ENCODE measurements around the gene KLRC2.
"Not testable (repeated sequence)": the region's sequence is repeated elsewhere in the genome, so short reads cannot be mapped to it uniquely, and the experiment has no call there.

Gene KLRC2

DNA sequence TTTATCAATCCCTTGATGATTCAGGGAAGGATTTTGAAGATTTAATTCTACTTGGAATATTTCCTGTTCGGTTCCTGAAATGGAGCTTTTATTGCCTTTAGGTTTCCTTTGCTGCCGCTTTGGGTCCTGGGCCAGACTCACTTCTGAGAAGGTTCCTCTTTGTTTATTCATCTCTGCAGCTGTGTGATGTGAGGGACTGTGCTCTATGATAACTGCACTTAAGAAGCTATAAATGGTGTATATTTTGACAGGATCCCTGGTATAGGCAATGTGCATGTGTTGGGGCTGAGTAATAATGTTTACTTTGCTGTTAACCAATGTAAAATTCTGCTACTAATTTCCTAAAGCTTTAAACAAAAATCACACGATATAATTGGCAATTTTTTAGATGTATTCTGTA is at the start of gene KLRC2:
Gene KLRC2 (minus strand): TSS at position 195 of the 400 bp plus-strand sequence. CDS start 24 bp downstream, at position 171.
- DNase-seq: not testable (repeated sequence)

DNA sequence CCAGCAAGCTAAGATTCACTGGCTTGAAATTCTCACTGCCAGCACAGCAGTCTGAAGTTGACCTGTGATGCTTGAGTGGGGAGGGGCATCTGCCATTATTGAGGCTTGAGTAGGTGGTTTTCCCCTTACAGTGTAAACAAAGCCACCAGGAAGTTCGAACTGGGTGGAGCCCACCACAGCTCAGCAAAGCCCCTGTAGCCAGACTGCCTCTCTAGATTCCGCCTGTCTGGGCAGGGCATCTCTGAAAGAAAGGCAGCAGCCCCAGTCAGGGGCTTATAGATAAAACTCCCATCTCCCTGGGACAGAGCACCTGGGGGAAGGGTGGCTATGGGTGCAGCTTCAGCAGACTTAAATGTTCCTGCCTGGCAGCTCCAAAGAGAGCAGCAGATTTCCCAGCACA is 46.1 kb upstream of the KLRC2 start:
- DNase-seq: not testable (repeated sequence)

DNA sequence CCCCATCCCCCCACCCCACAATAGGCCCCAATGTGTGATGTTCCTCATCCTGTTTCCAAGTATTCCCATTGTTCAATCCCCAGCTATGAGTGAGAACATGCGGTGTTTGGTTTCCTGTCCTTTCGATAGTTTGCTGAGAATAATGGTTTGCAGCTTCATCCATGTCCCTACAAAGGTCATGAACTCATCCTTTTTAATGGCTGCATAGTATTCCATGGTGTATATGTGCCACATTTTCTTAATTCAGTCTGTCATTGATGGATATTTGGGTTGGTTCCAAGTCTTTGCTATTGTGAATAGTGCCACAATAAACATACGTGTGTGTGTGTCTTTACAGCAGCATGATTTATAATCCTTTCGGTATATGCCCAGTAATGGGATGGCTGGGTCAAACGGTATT is 37.0 kb upstream of the KLRC2 start:
- not testable (repeated sequence) for DNase-seq

DNA sequence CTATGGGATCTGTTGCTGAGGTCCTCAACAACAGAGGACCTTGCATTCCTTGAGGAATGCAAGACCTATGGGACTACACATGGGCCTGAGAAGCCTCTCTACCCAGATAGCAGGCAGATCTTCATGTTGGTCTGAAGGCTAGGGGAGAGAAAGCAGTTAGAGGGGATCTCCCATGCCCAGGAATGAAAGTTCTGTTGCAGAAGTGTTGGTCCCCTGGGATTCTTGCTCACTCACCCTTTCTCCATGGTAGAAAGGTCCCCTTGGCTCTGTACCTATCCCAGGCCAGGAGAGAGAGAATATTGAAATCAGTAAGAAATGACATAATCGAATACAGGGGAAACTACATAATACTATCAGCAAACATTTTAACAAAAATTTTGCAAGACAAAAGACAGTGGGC is 33.9 kb upstream of the KLRC2 start:
- no peak for DNase-seq

DNA sequence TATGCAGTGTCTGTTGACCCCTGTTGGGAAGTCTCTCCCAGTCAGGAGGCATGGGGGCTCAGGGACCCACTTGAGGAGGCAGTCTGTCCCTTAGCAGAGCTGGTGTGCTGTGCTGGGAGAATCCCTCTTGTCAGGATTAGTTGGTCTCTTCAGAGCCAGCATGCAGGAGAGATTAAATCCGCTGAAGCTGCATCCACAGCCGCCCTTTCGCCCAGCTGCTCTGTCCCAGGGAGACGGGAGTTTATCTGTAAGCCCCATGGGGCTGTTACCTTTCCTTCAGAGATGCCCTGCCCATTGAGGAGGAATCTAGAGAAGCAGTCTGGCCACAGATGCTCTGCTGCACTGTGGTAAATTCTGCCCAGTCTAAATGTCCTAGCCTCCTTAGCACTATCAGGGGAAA is 30.5 kb upstream of the KLRC2 start:
- DNase-seq: no peak

DNA sequence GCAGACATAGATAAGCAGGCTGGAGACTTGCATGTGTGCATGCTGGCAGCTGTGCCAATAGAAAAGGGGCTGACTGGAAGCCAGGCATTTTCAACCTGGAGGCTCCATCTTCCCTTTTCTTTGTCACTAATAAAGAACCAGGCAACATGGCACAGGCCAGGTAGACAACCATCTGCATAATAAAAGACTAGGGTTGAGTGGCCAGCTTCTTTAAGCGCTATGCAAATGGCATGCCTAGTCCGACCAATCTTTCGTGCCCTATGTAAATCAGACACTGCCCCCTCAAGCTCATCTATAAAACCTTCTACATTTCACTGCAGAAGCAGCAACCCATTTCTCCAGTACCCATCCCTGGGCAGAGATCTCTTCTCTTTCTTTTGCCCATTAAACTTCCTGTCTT is 21.9 kb upstream of the KLRC2 start:
- no peak for DNase-seq

DNA sequence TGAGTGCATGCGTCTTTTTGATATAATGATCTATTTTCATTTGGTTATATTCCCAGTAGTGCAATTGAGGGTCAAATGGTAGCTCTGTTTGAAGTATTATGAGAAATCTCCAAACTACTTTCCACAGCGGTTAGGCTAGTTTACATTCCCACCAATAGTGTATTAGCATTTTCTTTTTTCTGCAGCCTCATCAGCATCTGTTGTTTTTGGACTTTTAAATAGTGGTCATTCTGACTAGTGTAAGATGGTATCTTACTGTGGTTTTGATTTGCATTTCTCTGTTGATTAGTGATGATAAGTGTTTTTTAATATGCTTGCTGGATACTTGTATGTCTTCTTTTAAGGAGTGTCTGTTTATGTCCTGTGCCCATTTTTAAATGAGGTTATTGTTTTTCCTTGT is 21.0 kb upstream of the KLRC2 start:
- DNase-seq: no peak

DNA sequence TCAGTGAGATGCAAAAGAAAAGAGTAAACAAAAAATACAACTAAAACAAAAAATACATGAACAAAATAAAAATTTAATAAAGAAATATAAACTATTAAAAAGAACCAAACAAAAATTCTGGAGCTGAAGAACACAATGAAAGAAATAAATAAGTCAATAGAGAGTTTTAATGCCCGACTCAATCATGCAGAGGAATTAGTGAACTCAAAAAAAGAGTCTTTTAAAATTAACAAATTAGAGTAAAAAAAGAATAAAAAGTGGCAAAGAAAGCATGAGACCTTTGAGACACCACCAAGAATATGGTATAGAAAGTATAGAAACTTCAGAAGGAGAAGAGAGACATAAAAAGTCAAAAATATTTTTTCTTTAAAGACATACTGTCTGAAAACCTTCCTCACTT is 20.0 kb upstream of the KLRC2 start:
- DNase-seq: no peak

DNA sequence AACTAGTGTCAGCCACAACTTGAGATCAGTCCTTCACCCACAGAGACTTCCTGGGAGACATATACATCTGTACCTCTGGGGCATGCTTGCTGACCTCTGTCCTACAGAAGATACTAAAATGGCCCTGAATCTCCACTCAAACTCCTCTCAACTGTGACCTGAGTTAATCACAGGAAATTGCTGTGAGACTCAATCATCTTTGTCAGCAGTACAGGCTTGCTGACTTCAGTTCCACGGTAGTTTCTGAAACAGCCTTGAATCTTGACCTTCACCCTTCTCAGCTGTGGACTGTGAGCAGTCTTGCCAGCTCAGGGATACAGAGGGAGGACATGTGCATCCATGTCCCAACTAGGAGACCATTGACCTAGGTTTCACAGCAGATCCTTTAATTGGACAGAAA is 18.7 kb upstream of the KLRC2 start:
- no peak for DNase-seq

DNA sequence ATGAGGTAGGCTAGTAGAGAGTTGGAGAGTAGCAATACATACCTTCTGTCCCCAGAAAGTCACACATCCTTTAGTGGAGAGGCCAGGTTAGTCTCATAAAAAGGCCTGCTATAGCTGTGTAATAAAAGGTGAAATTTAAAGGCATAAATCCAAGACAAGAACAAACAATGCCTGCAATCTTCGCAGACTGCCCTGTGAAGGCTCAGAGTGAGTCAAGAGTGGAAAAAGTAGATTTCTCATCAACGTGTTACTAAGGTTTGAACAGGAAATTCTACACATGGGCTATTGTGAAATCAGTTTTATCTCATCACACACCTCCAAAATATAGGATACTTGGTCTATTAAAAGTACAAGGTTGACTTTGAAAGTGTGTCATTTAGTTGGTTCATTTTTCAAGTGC is 17.3 kb upstream of the KLRC2 start, which contains the start of gene KLRC1:
Gene KLRC1 (minus strand): TSS at position 222 of the 400 bp plus-strand sequence. CDS start 2,221 bp downstream, outside the sequence.
- no peak for DNase-seq

DNA sequence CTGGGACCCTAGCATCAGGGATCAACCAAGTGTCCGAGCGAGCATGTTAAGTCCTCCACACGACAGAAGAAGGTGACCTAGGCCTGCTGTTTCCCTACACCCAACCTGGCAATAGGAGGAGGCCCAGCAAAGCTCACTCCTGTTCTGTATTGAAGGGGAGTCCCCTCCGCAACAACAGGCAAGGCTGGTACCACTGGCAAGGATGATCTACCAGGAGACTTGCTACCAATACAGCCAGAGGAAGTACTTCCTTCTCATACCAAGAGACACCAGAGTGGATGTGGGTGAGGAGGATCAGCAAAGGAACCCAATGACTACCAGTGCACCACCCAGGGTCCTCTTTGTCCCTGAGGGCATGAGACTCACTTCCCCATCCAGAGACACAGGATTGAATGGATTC is 12.4 kb upstream of the KLRC2 start:
- no peak for DNase-seq

DNA sequence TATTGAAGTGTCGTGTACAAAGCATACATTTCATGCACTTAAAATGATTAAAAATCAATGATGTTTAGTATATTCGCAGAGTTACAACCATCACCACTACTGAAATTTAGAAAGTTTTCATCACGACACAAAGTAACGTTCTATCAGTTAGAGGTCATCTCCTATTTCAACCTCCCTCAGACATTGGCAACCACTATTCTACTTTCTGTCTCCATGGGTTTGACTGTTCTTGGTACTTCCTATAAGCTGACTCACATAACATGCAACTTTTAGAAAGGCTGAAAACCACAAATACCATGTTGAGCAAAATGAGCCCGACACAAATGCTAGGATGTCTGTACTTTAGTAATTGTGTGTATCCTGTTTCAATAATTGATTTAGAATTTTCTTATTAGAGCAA is 10.2 kb upstream of the KLRC2 start:
- DNase-seq: not testable (repeated sequence)

DNA sequence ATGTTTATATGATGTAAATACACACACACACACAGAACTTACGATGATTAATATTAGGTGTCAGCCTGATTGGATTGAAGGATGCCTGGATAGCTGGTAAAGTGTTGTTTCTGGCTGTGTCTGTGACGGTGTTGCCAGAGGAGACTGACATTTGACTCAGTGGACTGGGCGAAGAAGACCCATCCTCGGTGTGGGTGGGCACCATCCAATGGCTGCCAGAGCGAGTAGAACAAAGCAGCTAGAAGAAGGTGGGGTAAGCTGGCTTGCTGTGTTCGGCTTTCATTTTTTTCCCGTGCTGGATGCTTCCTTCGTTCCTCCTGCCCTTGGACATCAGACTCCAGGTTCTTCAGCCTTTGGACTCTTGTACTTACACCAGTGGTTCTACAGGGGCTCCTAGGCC is 5.3 kb upstream of the KLRC2 start:
- not testable (repeated sequence) for DNase-seq

DNA sequence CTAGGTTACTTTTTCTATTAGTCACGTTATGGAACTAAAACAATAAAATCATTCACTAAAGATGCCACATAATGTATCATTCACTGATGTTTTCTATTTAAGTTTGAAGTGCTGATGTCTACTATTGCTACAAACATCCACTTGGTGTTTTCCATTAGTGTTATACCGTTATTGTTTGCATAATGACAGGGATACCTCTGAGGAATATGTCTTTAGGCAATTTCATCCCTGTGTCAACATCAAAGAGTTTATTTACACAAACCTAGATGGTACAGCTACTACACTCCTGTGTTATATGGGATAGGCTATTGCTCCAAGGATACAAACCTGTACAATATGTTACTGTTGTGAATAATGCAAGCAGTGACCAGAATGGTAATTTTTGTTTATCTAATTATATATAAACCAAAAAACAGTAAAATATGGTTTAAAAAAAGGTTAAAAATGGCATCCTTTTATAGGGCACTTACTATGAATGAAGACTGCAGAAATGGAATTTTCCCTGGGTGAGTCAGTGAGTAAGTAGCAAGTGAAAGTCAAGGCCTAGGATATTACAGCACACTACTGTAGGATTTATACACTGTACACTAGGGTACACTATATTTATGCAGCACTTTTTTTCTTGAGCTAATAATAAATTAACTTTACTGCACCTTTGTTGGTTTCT is 3.9 kb upstream of the KLRC2 start:
- not testable (repeated sequence) for DNase-seq

DNA sequence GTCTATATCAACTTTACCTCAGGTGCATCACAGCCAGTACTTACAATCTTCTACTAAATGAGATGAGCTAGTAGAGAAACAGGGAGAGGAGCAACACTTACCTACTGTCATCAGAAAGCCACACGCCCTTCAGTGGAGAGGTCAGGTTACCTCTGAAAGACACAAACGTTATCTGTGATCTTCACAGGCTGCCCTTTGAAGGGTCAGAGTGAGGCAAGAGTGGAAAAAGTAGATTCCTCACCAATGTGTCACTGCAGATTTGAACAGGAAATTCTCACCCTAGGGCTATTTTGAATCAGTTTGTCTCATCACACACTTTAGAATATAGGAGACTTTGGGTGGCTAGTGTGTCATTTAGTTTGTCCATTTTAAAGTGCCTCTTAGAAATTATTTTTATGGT is 1.8 kb upstream of the KLRC2 start:
- DNase-seq: not testable (repeated sequence)

DNA sequence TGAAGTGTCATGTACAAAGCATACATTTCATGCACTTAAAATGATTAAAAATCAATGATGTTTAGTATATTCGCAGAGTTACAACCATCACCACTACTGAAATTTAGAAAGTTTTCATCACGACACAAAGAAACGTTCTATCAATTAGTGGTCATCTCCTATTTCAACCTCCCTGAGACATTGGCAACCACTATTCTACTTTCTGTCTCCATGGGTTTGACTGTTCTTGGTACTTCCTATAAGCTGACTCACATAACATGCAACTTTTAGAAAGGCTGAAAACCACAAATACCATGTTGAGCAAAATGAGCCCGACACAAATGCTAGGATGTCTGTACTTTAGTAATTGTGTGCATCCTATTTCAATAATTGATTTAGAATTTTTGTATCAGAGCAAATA is 5.2 kb downstream of the KLRC2 start:
- DNase-seq: not testable (repeated sequence)

DNA sequence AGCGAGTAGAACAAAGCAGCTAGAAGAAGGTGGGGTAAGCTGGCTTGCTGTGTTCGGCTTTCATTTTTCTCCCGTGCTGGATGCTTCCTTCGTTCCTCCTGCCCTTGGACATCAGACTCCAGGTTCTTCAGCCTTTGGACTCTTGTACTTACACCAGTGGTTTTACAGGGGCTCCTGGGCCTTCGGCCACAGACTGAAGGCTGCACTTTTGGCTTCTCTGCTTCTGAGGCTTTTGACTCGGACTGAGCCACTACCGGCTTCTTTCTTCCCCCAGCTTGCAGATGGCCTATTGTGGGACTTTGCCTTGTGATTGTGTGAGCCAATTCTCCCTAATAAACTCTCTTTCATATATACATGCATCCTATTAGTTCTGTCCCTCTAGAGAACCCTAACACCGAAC is 9.9 kb downstream of the KLRC2 start:
- not testable (repeated sequence) for DNase-seq

DNA sequence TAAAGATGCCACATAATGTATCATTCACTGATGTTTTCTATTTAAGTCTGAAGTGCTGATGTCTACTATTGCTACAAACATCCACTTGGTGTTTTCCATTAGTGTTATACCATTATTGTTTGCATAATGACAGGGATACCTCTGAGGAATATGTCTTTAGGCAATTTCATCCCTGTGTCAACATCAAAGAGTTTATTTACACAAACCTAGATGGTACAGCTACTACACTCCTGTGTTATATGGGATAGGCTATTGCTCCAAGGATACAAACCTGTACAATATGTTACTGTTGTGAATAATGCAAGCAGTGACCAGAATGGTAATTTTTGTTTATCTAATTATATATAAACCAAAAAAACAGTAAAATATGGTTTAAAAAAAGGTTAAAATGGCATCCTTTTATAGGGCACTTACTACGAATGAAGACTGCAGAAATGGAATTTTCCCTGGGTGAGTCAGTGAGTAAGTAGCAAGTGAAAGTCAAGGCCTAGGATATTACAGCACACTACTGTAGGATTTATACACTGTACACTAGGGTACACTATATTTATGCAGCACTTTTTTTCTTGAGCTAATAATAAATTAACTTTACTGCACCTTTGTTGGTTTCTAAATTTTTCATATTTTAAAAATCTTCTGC is 11.4 kb downstream of the KLRC2 start:
- not testable (repeated sequence) for DNase-seq

DNA sequence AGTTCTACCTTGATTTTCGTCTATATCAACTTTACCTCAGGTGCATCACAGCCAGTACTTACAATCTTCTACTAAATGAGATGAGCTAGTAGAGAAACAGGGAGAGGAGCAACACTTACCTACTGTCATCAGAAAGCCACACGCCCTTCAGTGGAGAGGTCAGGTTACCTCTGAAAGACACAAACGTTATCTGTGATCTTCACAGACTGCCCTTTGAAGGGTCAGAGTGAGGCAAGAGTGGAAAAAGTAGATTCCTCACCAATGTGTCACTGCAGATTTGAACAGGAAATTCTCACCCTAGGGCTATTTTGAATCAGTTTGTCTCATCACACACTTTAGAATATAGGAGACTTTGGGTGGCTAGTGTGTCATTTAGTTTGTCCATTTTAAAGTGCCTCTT is 13.7 kb downstream of the KLRC2 start:
- not testable (repeated sequence) for DNase-seq

DNA sequence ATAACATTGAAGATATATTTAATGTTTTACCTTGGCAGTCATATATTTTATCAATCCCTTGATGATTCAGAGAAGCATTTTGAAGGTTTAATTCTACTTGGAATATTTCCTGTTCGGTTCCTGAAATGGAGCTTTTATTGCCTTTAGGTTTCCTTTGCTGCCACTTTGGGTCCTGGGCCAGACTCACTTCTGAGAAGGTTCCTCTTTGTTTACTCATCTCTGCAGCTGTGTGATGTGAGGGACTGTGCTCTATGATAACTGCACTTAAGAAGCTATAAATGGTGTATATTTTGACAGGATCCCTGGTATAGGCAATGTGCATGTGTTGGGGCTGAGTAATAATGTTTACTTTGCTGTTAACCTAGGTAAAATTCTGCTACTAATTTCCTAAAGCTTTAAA is 15.5 kb downstream of the KLRC2 start, which contains the start of gene KLRC3:
Gene KLRC3 (minus strand): TSS at position 262 of the 400 bp plus-strand sequence. CDS start 45 bp downstream, at position 217.
- not testable (repeated sequence) for DNase-seq

DNA sequence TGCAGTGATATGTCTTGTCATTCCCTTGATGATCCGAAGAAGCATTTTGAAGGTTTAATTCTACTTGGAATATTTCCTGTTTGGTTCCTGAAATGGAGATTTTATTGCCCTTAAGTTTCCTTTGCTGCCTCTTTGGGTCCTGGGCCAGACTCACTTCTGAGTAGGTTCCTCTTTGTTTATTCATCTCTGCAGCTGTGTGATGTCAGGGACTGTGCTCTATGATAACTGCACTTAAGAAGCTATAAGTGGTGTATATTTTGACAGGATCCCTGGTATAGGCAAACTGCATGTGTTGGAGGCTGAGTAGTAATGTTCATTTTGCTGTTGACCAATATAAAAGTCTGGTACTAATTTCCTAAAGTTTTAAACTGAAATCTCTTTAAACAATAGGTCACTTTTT is 26.4 kb downstream of the KLRC2 start, which contains the start of gene KLRC4:
Gene KLRC4 (minus strand): TSS at position 366 of the 400 bp plus-strand sequence. CDS start 182 bp downstream, at position 184.
- no peak for DNase-seq

DNA sequence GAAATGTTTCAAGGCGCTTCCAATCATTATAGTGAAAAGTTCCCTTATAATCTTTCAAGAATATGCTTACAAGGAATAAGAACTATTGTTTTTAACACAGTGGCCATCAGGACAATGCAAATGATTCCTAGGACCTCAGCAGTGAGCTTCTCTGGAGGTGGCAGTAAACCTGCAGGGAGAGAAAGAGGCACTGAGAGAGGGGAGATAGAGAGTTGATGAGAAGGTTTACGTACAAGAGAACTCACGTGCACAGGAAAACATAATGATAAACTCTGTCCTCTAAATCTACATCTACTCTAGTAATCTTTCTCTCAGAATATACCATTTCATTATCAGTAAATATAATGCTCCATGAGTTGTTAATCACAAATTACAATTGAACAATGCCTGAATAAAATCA is 27.0 kb downstream of the KLRC2 start:
- no peak for DNase-seq

DNA sequence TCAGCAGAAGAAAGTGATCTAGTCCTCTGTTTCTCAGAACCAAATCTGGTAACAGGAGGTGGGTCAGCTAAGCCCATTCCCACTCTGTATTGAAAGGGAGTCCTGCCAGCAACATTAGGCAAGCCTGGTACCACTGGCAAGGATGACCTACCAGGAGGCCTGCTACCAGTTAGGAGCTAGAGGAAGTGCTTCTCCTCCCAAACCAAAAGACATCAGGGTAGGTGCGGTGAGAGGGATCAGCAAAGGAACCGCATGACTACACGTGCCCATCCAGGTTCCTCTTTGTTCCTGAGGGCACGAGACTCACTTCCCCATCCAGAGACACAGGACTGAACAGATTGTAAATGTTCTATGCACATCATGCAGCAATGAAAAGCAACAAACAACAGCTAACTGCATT is 29.1 kb downstream of the KLRC2 start:
- no peak for DNase-seq

DNA sequence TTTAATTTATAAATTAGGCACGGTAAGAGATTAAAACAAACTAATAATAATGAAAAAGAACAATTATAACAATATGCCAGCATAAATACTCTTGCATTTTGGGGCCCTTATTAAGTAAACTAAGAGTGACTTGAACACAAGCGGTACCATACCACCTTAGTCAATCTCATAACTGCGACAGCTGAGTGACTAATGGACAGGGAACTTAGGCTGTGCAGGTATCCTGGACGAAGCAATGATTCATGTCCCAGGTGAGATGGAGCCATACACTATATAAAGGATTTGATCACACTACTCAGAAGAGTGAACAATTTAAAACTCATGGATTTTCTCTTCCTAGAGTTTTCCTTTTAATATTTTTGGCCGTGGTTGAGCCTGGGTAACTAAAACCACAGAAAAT is 30.5 kb downstream of the KLRC2 start:
- DNase-seq: no peak

All from CD4-positive, alpha-beta T cell treated with Interleukin-17A for 4 hours (primary cell).